Activated naive CD4-positive, alpha-beta T cell treated with Interleukin-2 at 50 U/mL for 16 hours (primary cell): ENCODE measurements around the gene VPS50.

Source experiments
- DNase-seq: peaks from one replicate; pipeline ENCODE4 v3.0.0-alpha.2; 2020

The VPS50 gene

GRCh38 chr7:93231799-93232672 lies at the start of gene VPS50:
VPS50 (plus strand) TSS chr7:93232366; CDS start chr7:93232468, 102 bp downstream.
- DNase-seq: peak; percentile 92

GRCh38 chr7:93185303-93186027 lies 46.7 kb upstream of the VPS50 start:
- peak; percentile 4 for DNase-seq

GRCh38 chr7:93188870-93189634 lies 43.1 kb upstream of the VPS50 start:
- DNase-seq: no peak

- no peak for DNase-seq
Observed at GRCh38 chr7:93194386-93194785, 37.8 kb upstream of the VPS50 start.

GRCh38 chr7:93196336-93196735 lies 35.8 kb upstream of the VPS50 start:
- DNase-seq: no peak

- no peak for DNase-seq
Observed at GRCh38 chr7:93198472-93198871, 33.7 kb upstream of the VPS50 start.

GRCh38 chr7:93202594-93203250 lies 29.4 kb upstream of the VPS50 start:
- DNase-seq: no peak

GRCh38 chr7:93203496-93203895 lies 28.7 kb upstream of the VPS50 start:
- no peak for DNase-seq

GRCh38 chr7:93205046-93205445 lies 27.1 kb upstream of the VPS50 start:
- no peak for DNase-seq

GRCh38 chr7:93211228-93211818 lies 20.8 kb upstream of the VPS50 start:
- DNase-seq: no peak

- no peak for DNase-seq
Observed at GRCh38 chr7:93212881-93213280, 19.3 kb upstream of the VPS50 start.

GRCh38 chr7:93218997-93219827 lies 13.0 kb upstream of the VPS50 start:
- DNase-seq: no peak

GRCh38 chr7:93219868-93220267 lies 12.3 kb upstream of the VPS50 start:
- DNase-seq: no peak

- no peak for DNase-seq
Observed at GRCh38 chr7:93226310-93226709, 5.9 kb upstream of the VPS50 start, which contains the start of gene HEPACAM2. HEPACAM2 (minus strand) TSS chr7:93226469.

GRCh38 chr7:93228302-93228701 lies 3.9 kb upstream of the VPS50 start:
- no peak for DNase-seq

- no peak for DNase-seq
Observed at GRCh38 chr7:93231259-93231658, 907 bp upstream of the VPS50 start.

GRCh38 chr7:93232673-93233018 lies 480 bp downstream of the VPS50 start:
- no peak for DNase-seq

GRCh38 chr7:93235541-93235940 lies 3.4 kb downstream of the VPS50 start:
- no peak for DNase-seq

- no peak for DNase-seq
Observed at GRCh38 chr7:93238131-93238530, 6.0 kb downstream of the VPS50 start.

- no peak for DNase-seq
Observed at GRCh38 chr7:93238748-93239147, 6.6 kb downstream of the VPS50 start.

GRCh38 chr7:93239824-93240223 lies 7.7 kb downstream of the VPS50 start:
- no peak for DNase-seq

- no peak for DNase-seq
Observed at GRCh38 chr7:93242106-93242505, 9.9 kb downstream of the VPS50 start.
